GM10266 (cell line): ENCODE results near the gene PDSS2.
"Not testable (repeated sequence)": the region's sequence is repeated elsewhere in the genome, so short reads cannot be mapped to it uniquely, and the experiment has no call there.

Experiments used
- DNase-seq: peaks from one replicate; pipeline ENCODE4 v3.0.0; 2012; ENCODE audit errors: extremely low spot score
- CTCF ChIP-seq: IDR thresholded peaks from 2 replicates; pipeline ENCODE4 v1.5.1; 2012; ENCODE audit warnings: mild to moderate bottlenecking, low read depth; ENCODE audit not compliant: control insufficient read depth, insufficient read depth; ENCODE audit errors: missing control alignments

PDSS2 gene

DNA sequence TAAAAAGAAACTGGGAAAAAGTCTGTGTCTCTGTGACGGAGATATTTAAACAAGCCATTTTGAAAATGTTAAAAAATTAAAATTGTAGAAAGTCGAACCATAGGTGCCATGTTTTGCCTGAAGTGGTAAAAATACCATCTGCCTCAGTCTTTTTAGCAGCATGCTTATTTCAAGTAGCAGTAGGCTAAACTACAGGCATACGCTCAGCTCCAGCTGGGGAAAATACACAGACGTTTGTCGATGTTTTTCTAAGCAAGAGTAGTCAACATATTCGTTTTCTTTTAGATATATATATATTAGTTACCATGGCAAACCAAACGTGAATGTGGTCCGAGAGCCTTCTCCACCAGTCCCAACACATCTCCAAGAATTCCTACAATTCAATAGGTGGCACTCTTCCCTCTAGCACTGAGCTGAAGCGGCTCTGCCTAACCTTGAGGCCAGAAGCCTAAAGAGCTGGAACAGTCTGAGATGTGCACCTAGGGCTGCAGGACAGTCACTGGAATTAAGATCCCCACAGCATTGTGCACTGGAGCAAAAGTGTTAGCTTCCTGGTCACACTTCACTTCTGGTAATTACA is 273.9 kb downstream of the PDSS2 start:
- DNase-seq: no peak
- TF ChIP-seq CTCF: no peak

GRCh38 chr6:107184435-107184834 is 274.9 kb downstream of the PDSS2 start:
- no peak for TF ChIP-seq CTCF
- DNase-seq: no peak

GRCh38 chr6:107180099-107180498 is 279.3 kb downstream of the PDSS2 start:
- no peak for TF ChIP-seq CTCF
- no peak for DNase-seq

DNA sequence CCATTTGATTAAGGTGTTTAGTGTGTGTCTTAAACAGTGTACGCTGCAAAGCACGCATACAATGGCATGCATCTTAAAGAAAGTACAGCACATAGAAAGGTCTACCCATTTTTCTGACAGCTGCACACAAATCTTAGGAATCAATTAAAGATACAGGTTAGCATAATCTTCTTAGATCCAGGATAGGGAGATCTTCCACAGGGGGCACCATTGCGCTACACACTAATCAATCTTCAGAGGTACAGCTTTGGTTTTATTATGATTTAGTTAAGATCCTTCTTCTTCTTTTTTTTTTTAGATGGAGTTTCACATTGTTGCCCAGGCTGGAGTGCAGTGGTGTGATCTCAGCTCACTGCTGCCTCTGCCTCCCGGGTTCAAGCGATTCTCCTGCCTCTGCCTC is 280.4 kb downstream of the PDSS2 start:
- DNase-seq: no peak
- no peak for TF ChIP-seq CTCF

- TF ChIP-seq CTCF: no peak
- DNase-seq: no peak
Measured at GRCh38 chr6:107173779-107174178, 285.6 kb downstream of the PDSS2 start.

DNA sequence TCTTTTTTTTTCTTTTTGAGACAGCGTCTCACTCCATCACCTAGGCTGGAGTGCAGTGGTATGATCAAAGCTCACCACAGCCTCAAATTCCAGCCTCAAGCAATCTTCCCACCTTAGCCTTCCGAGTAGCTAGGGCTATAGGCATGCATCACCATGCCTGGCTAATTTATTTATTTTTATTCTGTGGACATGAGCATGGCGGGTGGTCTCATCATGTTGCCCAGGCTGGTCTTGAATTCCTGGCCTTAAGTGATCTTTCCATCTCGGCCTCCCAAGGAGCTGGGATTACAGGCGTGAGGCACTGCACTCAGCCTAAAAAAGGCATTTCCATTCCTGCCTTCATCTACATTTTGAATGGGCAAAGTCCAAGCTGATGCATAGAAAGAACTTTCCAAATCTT is 287.9 kb downstream of the PDSS2 start:
- TF ChIP-seq CTCF: no peak
- no peak for DNase-seq

- DNase-seq: not testable (repeated sequence)
Measured at GRCh38 chr6:107164299-107164698, 295.1 kb downstream of the PDSS2 start.

GRCh38 chr6:107161521-107161920 is 297.8 kb downstream of the PDSS2 start:
- DNase-seq: no peak
- no peak for TF ChIP-seq CTCF
